ENCODE measurements around the gene TMEM138. TPM values are rescaled to one million over a fixed set of nuclear protein-coding genes. Genes with fewer than 3 reads are reported as not detected.

Gene TMEM138
- polyA plus RNA-seq, 1 donor = 59.2 TPM

DNA sequence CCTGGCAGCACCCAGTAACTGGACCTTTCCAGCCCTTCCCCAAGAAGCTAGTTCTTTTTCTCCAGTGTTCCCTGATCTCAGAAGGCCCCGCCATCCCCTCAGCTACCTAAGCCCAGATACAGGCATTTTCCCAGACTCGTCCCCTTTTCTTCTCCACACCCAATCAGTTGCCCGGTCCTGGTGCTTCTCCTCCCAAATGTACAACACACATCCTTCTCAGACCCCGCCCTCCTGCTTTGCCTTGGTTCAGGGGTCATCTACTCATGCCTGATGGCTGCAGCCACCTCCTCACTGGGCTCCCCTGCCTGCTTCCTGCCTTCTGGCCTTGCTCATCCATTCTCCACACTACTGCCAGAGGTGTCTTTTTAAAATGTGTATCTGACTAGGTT, 22.7 kb upstream of the TMEM138 start:
- no peak for DNase-seq

DNA sequence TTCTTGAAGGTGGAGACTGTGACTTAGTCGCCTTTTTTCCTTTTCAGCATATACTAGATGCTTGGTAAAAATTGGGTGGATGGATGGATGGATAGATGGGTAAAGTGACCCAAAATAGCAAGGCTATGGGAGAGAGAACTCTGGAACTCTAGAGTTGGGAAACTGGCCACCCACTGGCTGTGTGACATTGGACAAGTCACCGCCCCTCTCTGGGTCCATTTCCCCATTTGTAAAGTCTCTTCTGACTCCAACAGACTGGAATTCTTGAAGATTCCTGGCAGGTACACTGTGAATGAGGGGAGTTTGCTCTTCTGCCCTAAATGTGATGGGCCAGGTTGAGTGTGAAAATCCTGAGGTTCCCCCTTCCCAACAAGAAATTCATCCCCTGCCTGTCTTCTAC, 21.2 kb upstream of the TMEM138 start:
- no peak for DNase-seq

DNA sequence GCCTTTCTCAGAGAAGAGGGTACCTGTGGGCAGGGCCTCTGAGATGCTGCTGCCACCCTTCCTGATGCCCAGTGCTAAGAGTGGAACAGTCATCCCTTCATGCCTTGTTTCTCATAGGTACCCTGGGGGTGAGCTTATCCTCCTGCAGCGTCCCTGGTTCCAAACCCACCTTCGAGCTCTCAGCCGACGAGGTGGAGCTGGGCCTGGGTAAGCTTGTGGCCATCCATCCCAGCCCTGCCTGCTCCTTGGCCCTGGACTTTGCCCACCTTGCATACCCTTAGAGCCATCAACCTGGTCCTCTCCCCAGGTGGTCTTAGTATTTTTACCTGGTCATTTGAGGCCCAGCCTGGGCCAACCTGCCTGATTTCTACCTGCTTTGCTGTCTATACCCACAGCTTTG, 20.5 kb upstream of the TMEM138 start:
- DNase-seq = no peak

DNA sequence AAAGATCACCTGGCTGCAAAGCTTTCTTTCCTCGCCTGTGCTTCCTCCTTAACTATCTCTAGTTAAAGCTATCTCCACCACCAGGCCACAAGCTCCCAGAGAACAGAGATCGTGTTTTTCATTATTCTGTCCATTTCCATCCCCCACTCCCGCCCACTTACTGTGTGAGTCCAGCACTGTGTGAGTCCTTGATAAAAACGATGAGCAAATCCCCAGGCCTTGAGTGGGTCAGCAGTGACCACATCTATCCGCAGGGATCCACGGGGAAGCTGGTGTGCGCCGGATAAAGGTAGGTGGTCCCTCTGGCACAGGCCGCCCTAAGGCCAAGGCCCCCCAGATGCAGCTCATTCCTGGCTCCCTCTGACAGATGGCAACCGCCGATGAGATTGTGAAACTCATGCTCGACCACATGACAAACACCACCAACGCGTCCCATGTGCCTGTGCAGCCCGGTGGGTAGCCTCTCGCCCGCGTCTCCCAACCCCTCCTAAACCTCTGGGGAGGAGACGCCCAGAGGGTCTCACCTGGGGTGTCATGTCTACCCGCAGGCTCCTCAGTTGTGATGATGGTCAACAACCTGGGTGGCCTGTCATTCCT, 19.9 kb upstream of the TMEM138 start:
- DNase-seq = no peak

DNA sequence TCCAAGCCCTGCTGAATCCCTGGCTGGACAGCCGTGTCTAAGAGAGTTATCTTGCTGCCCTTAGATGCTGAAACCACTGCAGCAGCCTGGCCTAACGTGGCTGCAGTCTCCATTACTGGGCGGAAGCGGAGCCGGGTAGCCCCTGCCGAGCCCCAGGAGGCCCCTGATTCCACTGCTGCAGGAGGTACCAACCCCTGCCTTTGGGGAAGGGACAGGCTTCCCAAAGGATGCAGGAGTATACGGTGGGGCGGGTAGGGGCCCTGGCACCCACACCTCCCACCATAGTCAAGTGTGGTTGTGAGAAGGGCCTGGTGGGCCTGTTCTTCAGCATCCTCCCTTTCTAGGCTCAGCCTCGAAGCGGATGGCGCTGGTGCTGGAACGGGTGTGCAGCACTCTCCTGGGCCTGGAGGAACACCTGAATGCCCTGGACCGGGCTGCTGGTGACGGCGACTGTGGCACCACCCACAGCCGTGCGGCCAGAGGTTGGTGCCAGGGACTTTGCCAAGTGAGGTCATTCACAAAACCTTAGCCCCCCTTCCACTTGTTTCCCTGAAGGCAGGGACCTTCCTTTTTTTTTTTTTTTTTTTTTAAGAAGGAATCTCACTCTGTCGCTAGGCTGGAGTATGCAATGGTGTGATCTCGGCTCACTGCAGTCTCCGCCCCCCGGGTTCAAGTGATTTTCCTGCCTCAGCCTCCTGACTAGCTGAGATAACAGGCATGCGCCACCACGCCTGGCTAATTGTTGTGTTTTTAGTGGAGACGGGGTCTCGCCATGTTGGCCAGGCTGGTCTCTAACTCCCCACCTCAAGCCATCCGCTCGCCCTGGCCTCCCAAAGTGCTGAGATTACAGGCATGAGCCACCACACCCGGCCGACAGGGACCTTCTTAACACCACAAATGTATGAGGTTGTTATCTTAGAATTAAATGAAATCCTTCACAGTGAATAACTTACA, 18.1 kb upstream of the TMEM138 start:
- DNase-seq = no peak

DNA sequence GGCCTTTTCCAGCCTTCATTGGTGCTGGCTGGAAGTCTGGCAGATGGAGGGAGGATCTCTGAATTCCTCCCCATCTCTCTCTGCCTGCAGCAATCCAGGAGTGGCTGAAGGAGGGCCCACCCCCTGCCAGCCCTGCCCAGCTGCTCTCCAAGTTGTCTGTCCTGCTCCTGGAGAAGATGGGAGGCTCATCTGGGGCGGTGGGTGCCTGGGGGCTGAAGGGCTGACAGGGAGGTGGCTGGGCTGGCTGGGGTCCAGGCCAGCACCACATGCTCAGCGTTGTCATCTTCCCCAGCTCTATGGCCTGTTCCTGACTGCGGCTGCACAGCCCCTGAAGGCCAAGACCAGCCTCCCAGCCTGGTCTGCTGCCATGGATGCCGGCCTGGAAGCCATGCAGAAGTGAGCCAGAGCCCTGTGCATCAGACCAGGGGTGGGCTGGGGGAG, 17.0 kb upstream of the TMEM138 start:
- DNase-seq = no peak

DNA sequence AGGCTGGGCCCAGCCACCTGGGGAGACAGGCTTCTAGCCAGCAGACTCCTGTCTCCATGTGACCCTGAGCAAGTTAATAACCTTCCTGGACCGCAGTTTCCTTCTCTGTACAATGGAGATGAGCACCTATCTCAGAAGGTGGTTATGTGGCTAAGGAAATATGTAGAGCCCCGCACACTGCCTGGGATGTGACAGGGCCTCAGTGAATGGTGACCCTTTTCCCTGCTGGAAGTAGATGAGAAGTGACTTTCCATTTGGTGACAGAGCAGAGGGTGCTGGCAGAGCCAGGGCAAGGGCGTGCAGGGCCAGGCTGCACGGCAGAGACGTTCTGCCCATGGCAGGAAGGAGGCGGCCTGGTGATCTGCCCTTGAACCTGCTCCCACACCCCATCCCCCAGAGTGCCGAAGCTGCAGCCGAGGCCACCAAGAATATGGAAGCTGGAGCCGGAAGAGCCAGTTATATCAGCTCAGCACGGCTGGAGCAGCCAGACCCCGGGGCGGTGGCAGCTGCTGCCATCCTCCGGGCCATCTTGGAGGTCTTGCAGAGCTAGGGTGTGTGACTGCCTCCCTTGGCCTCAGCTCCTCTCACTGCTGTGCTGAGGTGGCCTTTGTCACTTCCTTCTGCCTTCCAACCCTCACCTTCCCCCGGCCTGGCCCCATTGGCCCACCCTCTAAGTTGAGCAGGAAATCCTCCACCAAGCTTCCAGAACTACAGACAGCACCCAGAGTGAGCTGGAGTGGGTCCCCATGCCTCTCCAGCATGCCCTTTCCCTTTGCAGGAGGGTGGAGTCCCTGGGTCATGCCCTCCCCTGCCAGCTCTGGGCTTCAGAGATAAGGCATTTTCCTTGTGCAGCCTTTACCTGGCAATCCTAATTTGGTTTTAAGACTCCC, 16.0 kb upstream of the TMEM138 start:
- no peak for DNase-seq

DNA sequence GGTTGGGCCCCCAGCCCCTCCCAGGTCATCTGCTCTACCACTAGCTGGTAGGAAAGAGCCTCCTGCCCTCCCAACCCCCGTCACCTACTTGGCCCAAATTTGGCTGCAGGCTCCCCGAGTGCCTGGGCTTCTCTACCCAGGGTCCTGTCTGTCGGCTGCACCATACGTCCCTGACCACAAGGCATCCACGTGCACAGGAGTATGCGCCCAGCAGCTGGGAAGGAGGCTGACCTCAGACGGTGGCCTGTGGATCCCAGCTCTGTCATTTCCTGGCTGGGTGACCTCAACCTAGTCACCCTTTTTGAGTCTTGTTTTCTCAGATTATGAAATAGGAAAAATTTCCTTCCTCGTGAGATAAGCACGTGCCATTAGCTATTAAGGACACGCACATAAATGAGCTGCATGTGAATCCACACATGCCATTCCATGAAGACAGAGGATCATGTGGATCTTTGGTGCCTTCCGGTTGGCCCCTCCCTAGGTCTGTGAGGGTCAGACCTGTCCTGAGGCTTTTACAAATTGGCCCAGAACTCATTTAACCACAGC, 14.2 kb upstream of the TMEM138 start:
- DNase-seq = no peak

DNA sequence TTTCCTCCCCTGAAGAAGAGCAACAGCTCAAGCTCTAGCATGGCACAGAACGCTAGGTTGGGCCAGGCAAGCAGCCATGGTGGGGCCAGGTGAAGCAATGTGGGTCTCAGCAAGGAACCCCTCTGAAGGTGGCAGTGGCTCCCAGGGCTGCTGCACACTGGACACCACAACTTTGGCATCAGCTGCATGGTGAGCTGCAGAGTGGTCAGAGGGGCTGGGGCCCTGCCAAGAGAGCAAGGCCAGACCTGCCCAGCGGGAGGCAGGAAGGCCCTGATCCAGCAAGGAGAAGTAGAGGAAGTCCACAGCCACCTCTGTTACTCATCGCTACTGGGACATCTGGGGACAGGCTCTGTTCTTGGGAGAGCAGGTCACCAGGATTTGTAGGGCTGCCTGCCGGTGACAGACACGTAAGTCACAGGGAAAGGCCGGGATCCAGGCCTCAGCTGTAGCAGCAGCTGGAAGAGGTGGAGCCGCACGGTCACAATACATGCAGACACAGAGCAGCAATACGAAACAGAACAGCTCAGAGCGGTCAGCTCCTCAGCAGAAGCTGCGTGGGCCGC, 12.9 kb upstream of the TMEM138 start:
- no peak for DNase-seq

DNA sequence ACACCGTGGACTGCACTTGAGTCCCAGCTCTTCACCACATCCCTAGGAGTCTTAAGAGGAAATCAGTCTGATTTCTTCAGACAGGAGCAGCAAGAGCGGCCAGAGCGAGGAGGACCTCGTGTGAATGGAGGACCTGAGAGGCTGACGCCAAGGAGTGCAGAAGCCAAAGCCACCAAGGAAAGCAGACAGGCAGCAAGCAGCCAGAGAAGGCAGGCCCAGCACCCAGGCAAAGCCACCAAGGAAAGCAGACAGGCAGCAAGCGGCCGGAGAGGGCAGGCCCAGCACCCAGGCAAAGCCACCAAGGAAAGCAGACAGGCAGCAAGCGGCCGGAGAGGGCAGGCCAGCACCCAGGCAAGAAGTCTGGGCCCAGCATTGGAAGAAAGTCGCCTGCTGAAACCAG, 12.3 kb upstream of the TMEM138 start:
- DNase-seq = no peak

DNA sequence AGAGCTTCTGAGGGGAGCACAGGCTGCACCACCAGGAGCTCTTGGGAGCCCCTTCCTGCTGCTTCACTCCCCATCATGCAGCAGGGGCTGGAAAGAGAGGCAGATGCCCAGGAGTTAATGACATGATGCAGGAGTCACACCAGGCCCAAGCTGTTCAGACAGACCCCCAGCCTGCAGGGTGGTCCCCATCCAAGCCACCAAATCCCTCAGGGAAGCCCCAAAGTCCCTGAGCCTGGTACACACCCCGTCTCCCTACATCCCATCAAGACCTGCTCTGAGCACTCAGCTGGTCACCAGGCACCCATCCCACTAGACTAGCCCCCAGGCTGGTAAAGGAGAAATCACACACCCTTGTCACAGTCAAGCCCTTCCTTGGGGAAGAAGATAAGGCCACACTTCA, 11.8 kb upstream of the TMEM138 start:
- DNase-seq = no peak

DNA sequence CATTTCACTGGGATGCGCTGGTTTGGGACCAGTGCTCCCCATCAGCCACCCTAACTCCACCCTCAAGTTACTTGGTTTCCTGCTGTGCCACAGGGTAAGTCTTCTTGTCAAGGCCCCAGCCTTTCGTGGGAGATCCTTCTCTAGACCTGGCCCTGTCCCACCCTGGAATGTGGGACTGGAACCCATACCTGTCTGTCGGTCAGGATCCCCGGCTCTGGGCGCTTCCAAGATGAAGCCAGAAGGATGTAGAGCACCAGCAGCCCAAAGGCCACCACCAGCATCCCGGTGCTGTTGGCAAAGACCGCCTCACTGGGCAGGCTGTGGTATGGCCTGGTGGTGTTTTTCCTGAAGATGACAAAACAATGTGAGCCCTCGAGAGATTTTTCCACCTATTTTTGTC, 11.4 kb upstream of the TMEM138 start:
- DNase-seq = no peak

DNA sequence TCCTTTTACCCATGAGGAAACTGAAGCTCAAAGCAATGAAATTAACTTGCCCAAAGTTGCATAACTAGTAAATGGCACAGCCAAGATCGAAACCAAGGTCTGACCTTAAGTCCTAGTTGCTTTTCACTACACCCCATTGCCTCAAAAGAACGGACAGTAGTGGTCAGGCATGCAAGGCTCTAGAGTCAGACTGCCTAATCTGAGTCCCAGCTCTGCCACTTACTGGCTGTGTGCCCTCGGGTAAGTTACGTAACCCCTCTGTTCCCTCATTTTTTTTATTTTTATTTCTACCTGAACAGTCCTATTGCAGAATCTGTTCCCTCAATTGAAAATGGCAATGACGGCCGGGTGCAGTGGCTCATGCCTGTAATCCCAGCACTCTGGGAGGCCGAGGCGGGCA, 10.1 kb upstream of the TMEM138 start:
- no peak for DNase-seq

DNA sequence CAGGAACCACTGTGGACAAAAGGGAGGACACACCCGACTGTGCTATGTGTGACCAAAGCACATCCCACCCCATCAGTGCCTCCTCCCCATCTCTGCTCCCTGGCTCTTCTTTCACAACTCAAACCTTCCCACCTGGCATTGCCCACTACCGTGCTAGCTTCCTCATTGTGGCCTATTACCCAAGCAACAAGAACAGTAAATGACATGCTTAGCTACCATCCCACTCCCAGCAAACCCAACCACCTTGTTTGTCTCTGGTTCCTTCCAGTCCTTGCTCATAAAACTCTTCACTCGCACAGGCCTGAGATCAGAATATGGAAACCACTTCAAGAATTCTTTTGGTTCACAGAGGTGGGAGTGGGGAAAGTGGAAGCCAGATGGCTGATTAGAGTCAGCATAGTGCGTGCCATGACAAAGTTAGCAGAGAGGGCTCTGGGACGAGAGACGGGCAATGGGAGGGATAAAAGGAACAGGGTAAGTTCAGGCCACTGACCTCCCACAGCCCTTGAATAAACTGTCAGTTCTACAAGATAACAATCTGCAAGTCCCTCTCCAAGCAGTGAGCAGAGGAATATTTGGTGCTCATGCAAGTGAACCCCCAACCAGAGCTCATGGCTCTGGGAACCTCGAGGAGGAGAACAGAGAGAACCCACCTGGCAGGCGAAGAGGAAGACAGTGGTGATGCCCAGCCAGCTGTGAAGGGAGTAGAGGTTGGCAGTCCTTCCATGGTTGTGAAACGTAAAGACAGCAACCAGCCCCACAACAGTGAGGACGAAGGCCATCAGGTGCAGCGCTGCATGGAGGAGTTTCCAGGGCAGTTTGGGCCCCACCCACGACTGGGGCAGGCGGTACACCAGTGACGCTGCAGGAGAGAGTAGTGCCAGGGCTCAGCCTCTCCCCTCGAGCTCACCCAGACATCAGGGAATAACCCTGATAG, 8.8 kb upstream of the TMEM138 start:
- no peak for DNase-seq

DNA sequence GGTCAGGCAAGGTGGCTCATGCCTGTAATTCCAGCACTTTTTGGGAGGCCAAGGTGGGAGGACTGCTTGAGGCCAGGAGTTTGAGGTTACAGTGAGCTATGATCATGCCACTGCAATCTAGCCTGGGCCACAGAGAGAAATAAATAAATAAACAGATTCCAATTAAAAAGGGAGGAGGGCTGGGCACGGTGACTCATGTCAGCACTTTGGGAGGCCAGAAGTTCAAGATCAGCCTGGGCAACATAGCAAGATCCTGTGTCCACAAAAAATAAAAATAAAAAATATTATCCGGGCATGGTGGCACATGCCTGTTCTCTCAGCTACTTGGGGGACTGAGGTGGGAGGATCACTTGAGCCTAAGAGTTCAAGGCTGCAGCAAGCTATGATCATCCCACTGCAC, 8.0 kb upstream of the TMEM138 start:
- DNase-seq = no peak

DNA sequence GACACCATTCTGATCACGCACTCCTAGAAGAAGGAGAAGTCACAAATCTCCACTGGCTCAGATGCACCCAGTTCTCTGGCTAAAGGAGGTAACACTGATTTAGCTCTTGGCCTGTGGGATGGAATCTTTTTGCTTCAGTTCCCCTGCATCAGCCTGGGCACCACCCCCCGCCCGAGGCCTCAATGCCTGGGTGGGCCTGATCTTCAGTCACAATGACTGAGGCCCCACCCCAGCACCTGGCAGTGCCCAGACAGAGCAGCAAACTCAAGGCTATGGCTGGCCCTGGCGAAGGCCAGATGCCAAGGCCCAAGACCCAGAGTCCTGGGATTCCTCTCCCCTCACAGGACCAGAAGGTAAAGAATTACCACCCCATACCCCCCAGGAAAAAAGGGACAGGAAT, 5.5 kb upstream of the TMEM138 start:
- DNase-seq = no peak

DNA sequence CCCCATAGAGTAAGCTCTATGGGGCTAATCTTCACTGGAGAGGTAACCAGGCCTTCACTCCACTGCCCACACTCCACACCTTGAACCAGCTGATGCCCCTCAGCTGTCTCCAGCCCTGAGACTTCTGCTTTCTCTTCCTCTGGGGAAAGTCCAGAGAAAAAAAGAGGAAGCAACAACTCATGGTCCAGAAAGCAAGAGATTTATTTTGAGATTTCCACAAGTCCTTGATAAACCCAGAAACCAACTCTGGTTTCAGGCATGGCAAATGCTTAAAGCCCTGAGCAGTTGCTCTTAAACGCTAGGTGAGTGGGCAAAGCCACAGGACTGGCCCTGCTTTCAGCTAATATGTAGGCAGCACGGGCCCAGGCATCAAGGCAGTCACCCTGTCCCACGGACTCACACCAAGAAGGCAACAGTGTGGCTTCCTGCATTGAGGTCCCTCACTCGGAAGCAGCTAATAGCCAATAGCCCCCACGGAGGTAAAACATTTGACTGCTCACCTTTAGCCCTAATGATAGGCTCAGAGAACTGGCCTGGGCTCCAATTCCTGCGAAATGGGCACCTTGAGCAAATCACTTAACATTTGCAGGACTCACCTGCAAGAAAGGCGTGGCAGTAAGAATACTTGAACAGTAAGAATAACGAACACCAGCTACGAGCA, 4.8 kb upstream of the TMEM138 start:
- DNase-seq = no peak

DNA sequence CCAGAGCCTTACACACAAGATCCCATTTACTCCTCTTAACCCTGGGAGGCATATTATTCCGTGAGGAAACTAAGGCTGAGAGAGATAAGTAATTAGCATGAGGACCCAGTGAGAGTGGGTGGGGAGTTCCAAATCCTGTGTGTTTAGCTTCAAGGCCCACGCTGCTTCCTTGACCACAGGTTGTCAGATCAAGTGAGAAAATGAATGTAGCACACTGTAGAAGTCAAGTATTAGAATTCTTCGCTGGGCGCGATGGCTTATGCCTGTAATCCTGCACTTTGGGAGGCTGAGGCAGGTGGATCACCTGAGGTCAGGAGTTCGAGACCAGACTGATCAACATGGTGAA, 4.3 kb upstream of the TMEM138 start:
- no peak for DNase-seq

DNA sequence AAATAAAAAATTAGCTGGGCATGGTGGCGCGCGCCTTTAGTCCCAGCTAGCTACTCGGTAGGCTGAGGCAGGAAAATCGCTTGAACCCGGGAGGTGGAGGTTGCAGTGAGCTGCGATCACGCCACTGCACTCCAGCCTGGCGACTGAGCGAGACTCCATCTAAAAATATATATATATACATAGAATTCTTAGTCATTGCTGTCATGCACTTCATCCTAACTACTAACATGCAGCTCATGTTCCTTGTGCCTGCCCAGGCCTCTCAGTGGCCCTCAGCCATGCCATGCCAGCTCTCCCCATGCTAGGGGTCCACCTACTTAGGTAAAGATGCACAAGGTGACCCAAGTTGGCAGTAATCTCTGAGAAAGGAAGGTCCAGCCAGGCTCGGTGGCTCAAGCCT, 3.6 kb upstream of the TMEM138 start:
- no peak for DNase-seq

DNA sequence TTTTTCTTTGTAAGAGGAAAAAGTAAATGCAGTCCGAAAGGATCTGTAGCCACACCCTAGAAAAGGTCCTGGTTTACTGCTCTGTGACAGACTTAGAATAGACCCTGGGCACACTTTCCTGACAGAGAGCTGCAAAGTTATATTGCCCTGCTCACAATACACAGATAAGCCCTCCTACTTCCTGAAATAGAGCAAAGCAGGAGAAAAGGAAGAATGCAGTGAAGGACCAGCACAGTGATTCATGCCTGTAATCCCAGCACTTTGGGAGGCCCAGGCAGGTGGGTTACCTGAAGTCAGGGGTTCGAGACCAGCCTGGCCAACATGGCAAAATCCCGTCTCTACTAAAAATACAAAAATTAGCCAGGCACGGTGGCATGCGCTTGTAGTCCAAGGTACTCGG, 2.7 kb upstream of the TMEM138 start:
- DNase-seq = no peak

Data from left kidney (tissue), 2 donors.